Lower leg skin (tissue), 3 donors: Measurements from ENCODE around the gene AKR1C1.

Experiments used
- CTCF ChIP-seq, 3 donors: fragments of 450-650 bp; IDR thresholded peaks; one replicate each; pipeline ENCODE4 v1.5.1; 2016; ENCODE audit warnings: antibody characterized with exemption in 3 of 3, mild to moderate bottlenecking in 3 of 3, moderate library complexity in 2 of 3
- POLR2A ChIP-seq, 2 donors: fragments of 450-650 bp; IDR thresholded peaks; one replicate each; pipeline ENCODE4 v1.6.1; 2016 to 2017; ENCODE audit warnings: antibody characterized with exemption in 2 of 2, mild to moderate bottlenecking in 1 of 2, moderate library complexity in 1 of 2

GRCh38 chr10:4983615-4984216 is 20.5 kb downstream of the AKR1C1 start:
- TF ChIP-seq POLR2A (IDR thresholded peaks at IDR 0.05) (no peak), CTCF (IDR thresholded peaks at IDR 0.05) (no peak)
